Measurements from ENCODE around the gene LMCD1. TPM values are rescaled to one million over a fixed set of nuclear protein-coding genes. Genes with fewer than 3 reads are reported as not detected.

LMCD1 gene
- total and polyA plus RNA-seq, 8 donors: 14.0 to 39.4 (median 17.4) TPM

- 83 to 96% methylated on average over 2 of the region's 2 CpGs for WGBS, 2 donors
- Histone ChIP-seq H3K4me1 (peaks cover 0 to 7% (median 0%) of the 10 kb centered on the region in 3 donors), H3K9me3 (no peaks in the 10 kb centered on the region), H3K27ac (no peak overlapping the region), H3K4me3 (no peak overlapping the region), H3K27me3 (no peaks in the 10 kb centered on the region), H3K36me3 (no peaks in the 10 kb centered on the region)
- DNase-seq (no peak), FAIRE-seq (no peak), ATAC-seq (no peak)
- no peak for TF ChIP-seq CTCF (IDR thresholded peaks at IDR 0.05)
- intact Hi-C loops (cut with DNase I): no loop called here
Observed at GRCh38 chr3:8489278-8489792, 12.3 kb upstream of the LMCD1 start.

- ATAC-seq: peak in 2 of 4 donors; percentile 46 to 48
Observed at GRCh38 chr3:8490079-8490552, 11.5 kb upstream of the LMCD1 start.

GRCh38 chr3:8491271-8492144 is 10.1 kb upstream of the LMCD1 start:
- H3K36me3 ChIP-seq: no peaks in the 10 kb centered on the region
- WGBS, 2 donors: 74 to 79% methylated on average over 9 of the region's 9 CpGs
- H3K9me3 ChIP-seq: no peaks in the 10 kb centered on the region
- no peak overlapping the region for H3K4me3 ChIP-seq
- TF ChIP-seq CTCF (IDR thresholded peaks at IDR 0.05): no peak
- no peaks in the 10 kb centered on the region for H3K27me3 ChIP-seq
- intact Hi-C loops (cut with DNase I): no loop called here
- ATAC-seq (no peak), DNase-seq (no peak), FAIRE-seq (no peak)
- H3K4me1 ChIP-seq: peaks cover 0 to 8% (median 0%) of the 10 kb centered on the region in 3 donors
- no peak overlapping the region for H3K27ac ChIP-seq

More at GRCh38 chr3:8490079-8490552, 11.5 kb upstream of the LMCD1 start:
- Histone ChIP-seq H3K36me3 (no peaks in the 10 kb centered on the region), H3K27me3 (no peaks in the 10 kb centered on the region), H3K4me3 (no peak overlapping the region), H3K9me3 (no peaks in the 10 kb centered on the region), H3K27ac (no peak overlapping the region), H3K4me1 (peaks cover 0 to 7% (median 0%) of the 10 kb centered on the region in 3 donors)
- intact Hi-C loops (cut with DNase I): no loop called here
- DNase-seq: no peak
- no peak for TF ChIP-seq CTCF (IDR thresholded peaks at IDR 0.05)
- no peak for FAIRE-seq
- 65 to 66% methylated on average over 4 of the region's 4 CpGs for WGBS, 2 donors

- FAIRE-seq: no peak
- no peak for DNase-seq
- H3K4me1 ChIP-seq: peaks cover 0 to 2% (median 0%) of the 10 kb centered on the region in 3 donors
- H3K27ac ChIP-seq: no peak overlapping the region
- WGBS, 2 donors: 81 to 91% methylated on average over 7 of the region's 7 CpGs
- H3K36me3 ChIP-seq: no peaks in the 10 kb centered on the region
- ATAC-seq: no peak
- no peak overlapping the region for H3K4me3 ChIP-seq
- intact Hi-C loops (cut with DNase I): no loop called here
- no peaks in the 10 kb centered on the region for H3K9me3 ChIP-seq
- TF ChIP-seq CTCF (IDR thresholded peaks at IDR 0.05): no peak
- H3K27me3 ChIP-seq: no peaks in the 10 kb centered on the region
Observed at GRCh38 chr3:8492744-8493511, 8.7 kb upstream of the LMCD1 start.

Measured in pancreas (tissue), 10 donors.